HL-60 (cell line): ENCODE results near the gene SLC16A9.

Source experiments
- CTCF ChIP-seq: IDR thresholded peaks from one replicate; pipeline ENCODE4 v1.5.1; 2011; ENCODE audit warnings: low read length, control low read depth, inconsistent platforms; ENCODE audit not compliant: insufficient read depth
- POLR2AphosphoS5 ChIP-seq: IDR thresholded peaks from 2 replicates; pipeline ENCODE4 v1.6.1; 2012; ENCODE audit warnings: low read depth
- SPI1 ChIP-seq: IDR thresholded peaks from 2 replicates; pipeline ENCODE4 v1.6.1; 2012; ENCODE audit warnings: low read depth, mild to moderate bottlenecking, borderline replicate concordance
- TF ChIP-seq, protein P1 (sequence below): IDR thresholded peaks from 2 replicates; pipeline ENCODE4 v1.6.1; 2012; ENCODE audit warnings: low read depth; ENCODE audit not compliant: insufficient replicate concordance

DNA sequence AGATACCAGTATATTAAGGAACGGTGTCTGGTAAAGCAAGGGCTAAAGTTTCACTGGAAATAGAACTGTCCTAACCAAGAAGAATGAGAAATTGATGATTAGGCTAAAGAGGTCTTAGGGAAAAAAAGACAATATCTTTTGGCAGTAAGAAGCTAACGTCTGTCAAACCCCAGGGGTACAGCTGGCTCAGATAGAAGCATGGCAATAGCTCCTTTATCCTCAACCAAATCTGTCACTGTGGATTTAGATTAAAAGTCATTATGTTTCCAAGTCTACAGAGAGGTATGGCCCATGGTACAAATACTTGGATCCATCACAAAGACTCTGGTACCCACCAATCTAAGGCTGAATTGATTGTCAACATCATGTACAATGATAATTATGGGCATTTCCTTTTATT, 8.6 kb upstream of the SLC16A9 start:
- TF ChIP-seq POLR2AphosphoS5 (no peak), CTCF (no peak), SPI1 (no peak)
- TF ChIP-seq, protein P1, sequence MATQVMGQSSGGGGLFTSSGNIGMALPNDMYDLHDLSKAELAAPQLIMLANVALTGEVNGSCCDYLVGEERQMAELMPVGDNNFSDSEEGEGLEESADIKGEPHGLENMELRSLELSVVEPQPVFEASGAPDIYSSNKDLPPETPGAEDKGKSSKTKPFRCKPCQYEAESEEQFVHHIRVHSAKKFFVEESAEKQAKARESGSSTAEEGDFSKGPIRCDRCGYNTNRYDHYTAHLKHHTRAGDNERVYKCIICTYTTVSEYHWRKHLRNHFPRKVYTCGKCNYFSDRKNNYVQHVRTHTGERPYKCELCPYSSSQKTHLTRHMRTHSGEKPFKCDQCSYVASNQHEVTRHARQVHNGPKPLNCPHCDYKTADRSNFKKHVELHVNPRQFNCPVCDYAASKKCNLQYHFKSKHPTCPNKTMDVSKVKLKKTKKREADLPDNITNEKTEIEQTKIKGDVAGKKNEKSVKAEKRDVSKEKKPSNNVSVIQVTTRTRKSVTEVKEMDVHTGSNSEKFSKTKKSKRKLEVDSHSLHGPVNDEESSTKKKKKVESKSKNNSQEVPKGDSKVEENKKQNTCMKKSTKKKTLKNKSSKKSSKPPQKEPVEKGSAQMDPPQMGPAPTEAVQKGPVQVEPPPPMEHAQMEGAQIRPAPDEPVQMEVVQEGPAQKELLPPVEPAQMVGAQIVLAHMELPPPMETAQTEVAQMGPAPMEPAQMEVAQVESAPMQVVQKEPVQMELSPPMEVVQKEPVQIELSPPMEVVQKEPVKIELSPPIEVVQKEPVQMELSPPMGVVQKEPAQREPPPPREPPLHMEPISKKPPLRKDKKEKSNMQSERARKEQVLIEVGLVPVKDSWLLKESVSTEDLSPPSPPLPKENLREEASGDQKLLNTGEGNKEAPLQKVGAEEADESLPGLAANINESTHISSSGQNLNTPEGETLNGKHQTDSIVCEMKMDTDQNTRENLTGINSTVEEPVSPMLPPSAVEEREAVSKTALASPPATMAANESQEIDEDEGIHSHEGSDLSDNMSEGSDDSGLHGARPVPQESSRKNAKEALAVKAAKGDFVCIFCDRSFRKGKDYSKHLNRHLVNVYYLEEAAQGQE = no peak
